WTC11 (cell line): ENCODE measurements around the gene CDC25B.

Experiments
- FOXJ3 ChIP-seq: sonication (generic); formaldehyde crosslinking; IDR thresholded peaks from 2 replicates; pipeline ENCODE4 v1.9.0; 2021; ENCODE audit warnings: missing genetic modification reagents, mild to moderate bottlenecking, borderline replicate concordance
- HMGXB4 ChIP-seq: sonication (generic); formaldehyde crosslinking; IDR thresholded peaks from 2 replicates; pipeline ENCODE4 v1.8.1; 2023; ENCODE audit warnings: mild to moderate bottlenecking, moderate library complexity, missing genetic modification reagents
- NR2C2 ChIP-seq: sonication (generic); formaldehyde crosslinking; IDR thresholded peaks from 2 replicates; pipeline ENCODE4 v1.8.0; 2022; ENCODE audit warnings: mild to moderate bottlenecking, missing genetic modification reagents
- SP1 ChIP-seq: sonication (generic); formaldehyde crosslinking; conservative IDR thresholded peaks from 2 replicates; pipeline ENCODE4 v1.8.1; 2022; ENCODE audit warnings: missing genetic modification reagents
- TCF7 ChIP-seq: sonication (generic); formaldehyde crosslinking; IDR thresholded peaks from 2 replicates; pipeline ENCODE4 v1.8.0; 2022; ENCODE audit warnings: mild to moderate bottlenecking, low read depth, missing genetic modification reagents, moderate library complexity
- ZBTB43 ChIP-seq: sonication (generic); formaldehyde crosslinking; IDR thresholded peaks from 2 replicates; pipeline ENCODE4 v1.8.1; 2023; ENCODE audit warnings: mild to moderate bottlenecking, missing genetic modification reagents
- TF ChIP-seq, protein P1 (sequence below): fragments of 200-600 bp; IDR thresholded peaks from 2 replicates; pipeline ENCODE4 v1.8.0; 2022; ENCODE audit warnings: antibody characterized with exemption
- TF ChIP-seq, protein P2 (sequence below): sonication (generic); formaldehyde crosslinking; IDR thresholded peaks from 2 replicates; pipeline ENCODE4 v1.8.1; 2022; ENCODE audit warnings: low read depth, mild to moderate bottlenecking, moderate library complexity, missing genetic modification reagents, borderline replicate concordance

- TF ChIP-seq, protein P1, sequence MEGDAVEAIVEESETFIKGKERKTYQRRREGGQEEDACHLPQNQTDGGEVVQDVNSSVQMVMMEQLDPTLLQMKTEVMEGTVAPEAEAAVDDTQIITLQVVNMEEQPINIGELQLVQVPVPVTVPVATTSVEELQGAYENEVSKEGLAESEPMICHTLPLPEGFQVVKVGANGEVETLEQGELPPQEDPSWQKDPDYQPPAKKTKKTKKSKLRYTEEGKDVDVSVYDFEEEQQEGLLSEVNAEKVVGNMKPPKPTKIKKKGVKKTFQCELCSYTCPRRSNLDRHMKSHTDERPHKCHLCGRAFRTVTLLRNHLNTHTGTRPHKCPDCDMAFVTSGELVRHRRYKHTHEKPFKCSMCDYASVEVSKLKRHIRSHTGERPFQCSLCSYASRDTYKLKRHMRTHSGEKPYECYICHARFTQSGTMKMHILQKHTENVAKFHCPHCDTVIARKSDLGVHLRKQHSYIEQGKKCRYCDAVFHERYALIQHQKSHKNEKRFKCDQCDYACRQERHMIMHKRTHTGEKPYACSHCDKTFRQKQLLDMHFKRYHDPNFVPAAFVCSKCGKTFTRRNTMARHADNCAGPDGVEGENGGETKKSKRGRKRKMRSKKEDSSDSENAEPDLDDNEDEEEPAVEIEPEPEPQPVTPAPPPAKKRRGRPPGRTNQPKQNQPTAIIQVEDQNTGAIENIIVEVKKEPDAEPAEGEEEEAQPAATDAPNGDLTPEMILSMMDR, result no peak
- TF ChIP-seq TCF7 (CRISPR knock-in tag) (no peak), ZBTB43 (CRISPR knock-in tag) (no peak), SP1 (no peak), FOXJ3 (CRISPR knock-in tag) (no peak), NR2C2 (CRISPR knock-in tag) (no peak), HMGXB4 (CRISPR knock-in tag) (no peak)
- TF ChIP-seq, protein P2, sequence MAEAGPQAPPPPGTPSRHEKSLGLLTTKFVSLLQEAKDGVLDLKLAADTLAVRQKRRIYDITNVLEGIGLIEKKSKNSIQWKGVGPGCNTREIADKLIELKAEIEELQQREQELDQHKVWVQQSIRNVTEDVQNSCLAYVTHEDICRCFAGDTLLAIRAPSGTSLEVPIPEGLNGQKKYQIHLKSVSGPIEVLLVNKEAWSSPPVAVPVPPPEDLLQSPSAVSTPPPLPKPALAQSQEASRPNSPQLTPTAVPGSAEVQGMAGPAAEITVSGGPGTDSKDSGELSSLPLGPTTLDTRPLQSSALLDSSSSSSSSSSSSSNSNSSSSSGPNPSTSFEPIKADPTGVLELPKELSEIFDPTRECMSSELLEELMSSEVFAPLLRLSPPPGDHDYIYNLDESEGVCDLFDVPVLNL, result no peak
Observed at GRCh38 chr20:3839328-3839727, 43.2 kb downstream of the CDC25B start.
